Activated naive CD4-positive, alpha-beta T cell treated with anti-CD3 and anti-CD28 coated beads, Interleukin-2, amount 10 ng/mL, durations not matched to agents 7 days and 5 days (primary cell): Measurements from ENCODE around the gene CEP85L.
"Not testable (repeated sequence)": the region's sequence is repeated elsewhere in the genome, so short reads cannot be mapped to it uniquely, and the experiment has no call there.

Experiments
- CTCF ChIA-PET: fragments of 350-600 bp; sonication (Branson Sonifier 250); formaldehyde crosslinking; loops from one replicate; lab custom pipeline; 2021; ENCODE audit warnings: antibody characterized with exemption; lab: Charles Lee
- DNase-seq: peaks from one replicate; pipeline ENCODE4 v3.0.0-alpha.2; 2020
- H3K27ac Mint-ChIP-seq: one replicate; pipeline ENCODE4 v1.8.0; 2021; ENCODE audit warnings: mild to moderate bottlenecking, moderate library complexity, mixed read lengths
- H3K27me3 Mint-ChIP-seq: one replicate; pipeline ENCODE4 v1.8.0; 2021; ENCODE audit warnings: mild to moderate bottlenecking, mixed read lengths
- H3K36me3 Mint-ChIP-seq: one replicate; pipeline ENCODE4 v1.8.0; 2021; ENCODE audit warnings: mixed read lengths
- H3K4me1 Mint-ChIP-seq: one replicate; pipeline ENCODE4 v1.8.0; 2021; ENCODE audit warnings: mixed read lengths
- H3K4me3 Mint-ChIP-seq: one replicate; pipeline ENCODE4 v1.8.0; 2021; ENCODE audit warnings: mild to moderate bottlenecking, moderate library complexity, mixed read lengths
- H3K9me3 Mint-ChIP-seq: one replicate; pipeline ENCODE4 v1.8.0; 2021; ENCODE audit warnings: mixed read lengths

CEP85L gene

GRCh38 chr6:118434147-118434546 is 217.2 kb downstream of the CEP85L start:
- H3K9me3 Mint-ChIP-seq, H3K4me3 Mint-ChIP-seq, H3K36me3 Mint-ChIP-seq, H3K4me1 Mint-ChIP-seq, DNase-seq, H3K27ac Mint-ChIP-seq, CTCF ChIA-PET, H3K27me3 Mint-ChIP-seq: not testable (repeated sequence)

- H3K4me3 Mint-ChIP-seq, H3K9me3 Mint-ChIP-seq, H3K27me3 Mint-ChIP-seq, H3K36me3 Mint-ChIP-seq, H3K4me1 Mint-ChIP-seq, DNase-seq, CTCF ChIA-PET, H3K27ac Mint-ChIP-seq: not testable (repeated sequence)
Observed at GRCh38 chr6:118421312-118421711, 230.1 kb downstream of the CEP85L start.

GRCh38 chr6:118419448-118420394 is 231.7 kb downstream of the CEP85L start:
- H3K4me1 Mint-ChIP-seq: no peaks in the 10 kb centered on the region

More at GRCh38 chr6:118419448-118420394, 231.7 kb downstream of the CEP85L start:
- H3K27ac Mint-ChIP-seq: no peak overlapping the region
- H3K9me3 Mint-ChIP-seq: no peaks in the 10 kb centered on the region
- no peaks in the 10 kb centered on the region for H3K27me3 Mint-ChIP-seq
- no peaks in the 10 kb centered on the region for H3K36me3 Mint-ChIP-seq
- no peak overlapping the region for H3K4me3 Mint-ChIP-seq
- CTCF ChIA-PET: no interaction called here
- no peak for DNase-seq
